Measurements from ENCODE around the gene AMDHD2.
"Not testable (repeated sequence)": the region's sequence is repeated elsewhere in the genome, so short reads cannot be mapped to it uniquely, and the experiment has no call there.

Gene AMDHD2

DNA sequence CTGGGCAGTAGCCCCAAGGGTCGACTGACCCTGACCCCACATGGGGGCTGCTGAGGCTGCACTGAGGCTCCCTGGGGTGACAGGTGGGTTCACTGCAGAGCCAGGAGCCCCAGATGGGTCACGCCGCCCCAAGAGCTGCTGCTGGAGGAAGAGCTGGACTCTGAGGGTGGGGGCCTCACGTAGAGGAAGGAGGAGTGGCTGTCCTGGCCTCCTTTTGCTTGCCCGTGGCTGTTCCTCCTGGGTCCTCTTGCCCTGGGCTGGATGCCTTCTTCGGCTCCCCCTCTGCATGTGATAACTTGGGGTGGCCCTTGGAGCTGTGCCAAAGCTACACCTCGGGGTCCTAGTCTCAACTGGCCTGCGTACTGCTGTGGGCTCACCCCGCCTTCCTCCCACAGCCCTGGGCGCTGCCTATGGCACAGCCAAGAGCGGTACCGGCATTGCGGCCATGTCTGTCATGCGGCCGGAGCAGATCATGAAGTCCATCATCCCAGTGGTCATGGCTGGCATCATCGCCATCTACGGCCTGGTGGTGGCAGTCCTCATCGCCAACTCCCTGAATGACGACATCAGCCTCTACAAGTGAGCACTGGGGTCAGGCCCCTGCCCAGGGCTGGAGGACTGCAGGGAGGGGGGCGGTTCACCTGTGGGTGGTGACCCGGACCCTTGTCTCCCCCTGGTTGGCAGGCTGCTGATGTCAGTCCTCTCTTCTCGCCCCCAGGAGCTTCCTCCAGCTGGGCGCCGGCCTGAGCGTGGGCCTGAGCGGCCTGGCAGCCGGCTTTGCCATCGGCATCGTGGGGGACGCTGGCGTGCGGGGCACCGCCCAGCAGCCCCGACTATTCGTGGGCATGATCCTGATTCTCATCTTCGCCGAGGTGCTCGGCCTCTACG, 1.1 kb upstream of the AMDHD2 start:
- no peak for DNase-seq

DNA sequence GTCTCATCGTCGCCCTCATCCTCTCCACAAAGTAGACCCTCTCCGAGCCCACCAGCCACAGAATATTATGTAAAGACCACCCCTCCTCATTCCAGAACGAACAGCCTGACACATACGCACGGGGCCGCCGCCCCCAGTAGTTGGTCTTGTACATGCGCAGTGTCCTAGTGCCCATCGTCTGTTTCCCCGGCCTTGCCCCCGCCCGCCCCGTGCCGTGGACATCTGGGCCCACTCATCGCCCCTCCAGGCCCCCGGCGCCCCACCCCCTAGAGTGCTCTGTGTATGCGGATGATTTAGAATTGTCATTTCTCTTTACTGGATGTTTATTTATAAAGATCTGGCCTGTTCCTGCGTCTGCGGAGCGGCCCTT, 475 bp upstream of the AMDHD2 start:
- DNase-seq = no peak

DNA sequence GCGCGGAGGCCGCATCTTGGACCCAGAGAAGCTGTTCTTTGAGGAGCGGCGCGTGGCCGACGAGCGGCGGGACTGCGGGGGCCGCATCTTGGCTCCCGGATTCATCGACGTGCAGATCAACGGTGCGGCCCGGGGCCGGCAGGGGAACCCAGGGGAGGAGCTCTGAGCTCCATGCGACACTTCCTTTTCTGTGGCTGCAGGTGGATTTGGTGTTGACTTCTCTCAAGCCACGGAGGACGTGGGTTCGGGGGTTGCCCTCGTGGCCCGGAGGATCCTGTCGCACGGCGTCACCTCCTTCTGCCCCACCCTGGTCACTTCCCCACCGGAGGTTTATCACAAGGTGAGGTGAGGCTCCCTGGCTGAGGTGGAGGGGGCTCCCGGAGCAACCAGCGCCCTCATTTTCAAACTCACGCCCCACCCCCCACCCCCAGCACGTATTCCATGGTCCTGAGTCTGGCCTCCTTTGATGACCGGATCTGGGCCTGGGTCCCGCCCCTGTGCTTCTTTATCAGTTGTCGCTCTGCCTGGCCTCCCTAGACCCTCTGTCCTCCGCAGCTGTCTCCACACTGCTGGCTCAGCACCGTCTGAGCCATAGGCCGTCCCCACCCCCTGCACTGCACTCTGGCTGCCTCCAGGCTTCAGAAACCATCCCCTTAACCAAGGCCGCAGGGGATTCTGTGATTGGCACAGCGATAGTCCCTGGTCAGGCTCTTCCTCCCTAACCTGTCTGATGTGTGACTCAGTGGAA, 787 bp downstream of the AMDHD2 start:
- DNase-seq = peak; percentile 88

DNA sequence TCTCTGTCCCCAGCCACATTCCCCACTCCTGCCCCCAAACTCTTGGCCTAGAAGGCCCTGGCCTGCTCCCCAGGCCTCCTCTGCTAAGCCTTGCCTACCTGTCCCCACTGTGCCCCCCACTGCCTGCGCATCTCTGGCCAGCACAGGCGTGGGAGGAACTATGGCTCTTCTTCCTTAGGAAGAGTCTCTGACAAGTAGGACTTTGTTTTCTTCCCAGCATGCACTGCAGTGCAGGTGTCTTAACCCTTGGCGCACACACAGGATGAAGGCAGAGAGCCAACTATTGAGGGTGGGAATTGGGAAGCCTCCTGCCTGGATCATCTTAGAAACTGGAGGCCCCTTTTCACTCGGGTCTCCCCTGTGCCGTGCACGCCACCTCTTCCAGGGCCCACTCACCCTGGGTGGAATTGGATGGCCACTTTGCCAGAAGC, 3.6 kb downstream of the AMDHD2 start:
- no peak for DNase-seq

DNA sequence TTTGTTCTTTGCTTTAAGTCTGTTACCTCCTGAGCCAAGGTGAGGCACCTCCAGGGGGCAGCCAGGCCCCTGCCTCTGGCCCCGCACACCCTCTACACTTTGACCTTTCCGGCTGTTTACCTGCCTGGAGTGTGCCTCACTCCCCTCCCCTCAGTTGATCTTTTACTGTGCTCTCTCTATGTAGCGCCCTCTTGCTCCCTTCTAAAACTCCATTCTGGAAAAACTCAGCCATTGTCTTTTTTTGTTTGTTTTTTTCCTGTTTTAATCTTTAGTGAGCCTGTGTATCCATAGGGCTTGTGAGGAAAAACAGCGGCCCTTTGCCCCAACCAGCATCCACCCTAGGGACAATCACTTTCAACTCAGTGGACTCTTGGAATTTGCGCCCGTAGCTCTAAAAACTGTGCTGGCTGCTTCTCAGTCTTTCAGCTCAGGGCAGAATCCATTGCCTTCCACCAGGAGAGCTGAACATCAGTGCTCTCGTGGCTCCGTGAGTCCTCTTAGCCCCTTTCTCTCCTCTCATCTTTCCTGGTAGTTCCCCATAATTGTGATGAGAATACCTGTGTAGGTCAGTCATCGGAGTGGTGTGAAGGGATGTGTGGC, 4.3 kb downstream of the AMDHD2 start:
- DNase-seq = no peak

DNA sequence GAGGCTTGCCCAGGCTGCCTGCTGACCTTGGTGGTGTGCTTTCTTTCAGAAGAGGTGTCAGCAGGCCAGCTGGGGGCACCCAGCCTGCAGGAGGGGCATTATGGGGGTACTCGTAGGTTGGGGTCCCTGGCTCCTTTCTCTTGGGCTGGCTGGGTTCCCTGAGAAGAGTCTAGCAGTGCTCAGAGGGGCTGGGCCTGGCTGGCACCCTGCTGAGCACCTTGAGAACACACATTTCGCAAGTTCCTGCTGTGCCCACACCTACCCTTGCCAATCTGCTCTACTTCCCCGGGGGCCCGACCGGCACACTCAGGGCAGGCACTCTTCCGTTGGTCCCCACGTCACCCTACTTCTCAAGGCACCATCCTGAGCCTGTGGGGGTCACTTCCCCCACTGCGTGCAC, 6.0 kb downstream of the AMDHD2 start:
- DNase-seq = no peak

DNA sequence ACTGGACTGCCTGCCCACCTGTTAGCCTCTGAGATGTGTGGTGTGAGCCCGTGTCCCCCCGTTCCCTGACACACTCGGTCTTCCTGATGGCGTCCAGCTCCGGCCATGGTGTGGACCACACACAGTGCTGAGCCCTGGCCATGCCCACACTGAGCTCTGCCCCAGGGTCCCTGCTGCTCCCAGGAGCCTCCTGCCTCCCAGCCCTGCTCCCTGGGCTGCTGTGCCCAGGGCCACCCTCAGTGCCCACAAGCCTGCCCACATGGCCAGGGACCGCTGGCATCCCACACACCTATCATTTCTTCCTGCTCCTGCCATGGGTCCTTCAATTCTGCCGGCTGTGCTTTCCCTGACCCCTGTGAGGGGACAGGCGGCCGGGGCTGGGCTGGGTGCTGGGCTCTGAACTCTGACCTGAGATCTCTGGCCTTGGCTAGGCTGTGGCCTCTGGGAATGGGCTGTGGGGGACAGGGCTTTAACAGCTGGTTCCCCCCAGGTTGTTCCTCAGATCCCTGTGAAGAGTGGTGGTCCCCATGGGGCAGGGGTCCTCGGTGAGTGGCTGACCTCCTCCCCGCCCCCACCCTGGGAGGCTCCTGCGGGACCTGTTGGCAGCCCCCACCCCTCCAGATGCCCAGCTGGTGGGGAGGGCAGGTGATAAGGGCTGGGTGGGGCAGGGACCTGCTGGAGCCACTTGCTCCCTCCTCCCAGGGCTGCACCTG, 7.1 kb downstream of the AMDHD2 start:
- no peak for DNase-seq

DNA sequence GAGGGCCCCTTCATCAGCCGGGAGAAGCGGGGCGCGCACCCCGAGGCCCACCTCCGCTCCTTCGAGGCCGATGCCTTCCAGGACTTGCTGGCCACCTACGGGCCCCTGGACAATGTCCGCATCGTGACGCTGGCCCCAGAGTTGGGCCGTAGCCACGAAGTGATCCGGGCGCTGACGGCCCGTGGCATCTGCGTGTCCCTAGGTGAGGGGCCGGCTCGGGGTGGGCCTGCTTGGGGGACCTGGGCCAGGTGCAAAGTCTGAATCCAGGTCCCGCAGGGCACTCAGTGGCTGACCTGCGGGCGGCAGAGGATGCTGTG, 7.6 kb downstream of the AMDHD2 start:
- no peak for DNase-seq

DNA sequence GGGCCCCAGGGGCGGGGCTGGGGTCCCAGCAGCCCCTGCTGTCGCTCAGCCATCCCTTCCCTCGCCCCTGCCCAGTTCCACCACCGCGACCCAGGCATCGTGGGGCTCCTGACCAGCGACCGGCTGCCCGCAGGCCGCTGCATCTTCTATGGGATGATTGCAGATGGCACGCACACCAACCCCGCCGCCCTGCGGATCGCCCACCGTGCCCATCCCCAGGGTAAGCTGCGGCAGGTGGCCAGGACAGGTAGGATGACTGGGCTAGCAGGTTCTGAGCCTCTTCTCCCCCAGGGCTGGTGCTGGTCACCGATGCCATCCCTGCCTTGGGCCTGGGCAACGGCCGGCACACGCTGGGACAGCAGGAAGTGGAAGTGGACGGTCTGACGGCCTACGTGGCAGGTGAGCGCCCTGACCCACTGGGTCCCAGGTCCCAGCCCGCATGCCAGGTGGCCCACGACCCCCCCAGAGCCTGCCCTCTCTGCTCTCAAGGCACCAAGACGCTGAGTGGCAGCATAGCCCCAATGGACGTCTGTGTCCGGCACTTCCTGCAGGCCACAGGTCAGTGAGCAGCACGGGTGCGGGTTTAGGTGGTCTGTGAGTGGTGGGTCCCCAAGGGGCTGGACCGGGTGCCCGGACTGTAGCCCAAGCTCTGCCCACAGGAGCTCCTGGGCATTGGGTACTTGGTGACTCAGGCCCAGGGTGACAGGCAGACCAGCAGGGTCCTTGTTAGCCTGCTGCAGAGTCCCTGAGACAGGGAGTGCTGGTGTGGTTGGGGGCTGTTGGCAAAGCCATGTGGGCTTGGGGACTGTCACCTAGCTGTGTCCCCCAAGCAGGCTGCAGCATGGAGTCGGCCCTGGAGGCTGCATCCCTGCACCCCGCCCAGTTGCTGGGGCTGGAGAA, 8.2 kb downstream of the AMDHD2 start:
- no peak for DNase-seq

DNA sequence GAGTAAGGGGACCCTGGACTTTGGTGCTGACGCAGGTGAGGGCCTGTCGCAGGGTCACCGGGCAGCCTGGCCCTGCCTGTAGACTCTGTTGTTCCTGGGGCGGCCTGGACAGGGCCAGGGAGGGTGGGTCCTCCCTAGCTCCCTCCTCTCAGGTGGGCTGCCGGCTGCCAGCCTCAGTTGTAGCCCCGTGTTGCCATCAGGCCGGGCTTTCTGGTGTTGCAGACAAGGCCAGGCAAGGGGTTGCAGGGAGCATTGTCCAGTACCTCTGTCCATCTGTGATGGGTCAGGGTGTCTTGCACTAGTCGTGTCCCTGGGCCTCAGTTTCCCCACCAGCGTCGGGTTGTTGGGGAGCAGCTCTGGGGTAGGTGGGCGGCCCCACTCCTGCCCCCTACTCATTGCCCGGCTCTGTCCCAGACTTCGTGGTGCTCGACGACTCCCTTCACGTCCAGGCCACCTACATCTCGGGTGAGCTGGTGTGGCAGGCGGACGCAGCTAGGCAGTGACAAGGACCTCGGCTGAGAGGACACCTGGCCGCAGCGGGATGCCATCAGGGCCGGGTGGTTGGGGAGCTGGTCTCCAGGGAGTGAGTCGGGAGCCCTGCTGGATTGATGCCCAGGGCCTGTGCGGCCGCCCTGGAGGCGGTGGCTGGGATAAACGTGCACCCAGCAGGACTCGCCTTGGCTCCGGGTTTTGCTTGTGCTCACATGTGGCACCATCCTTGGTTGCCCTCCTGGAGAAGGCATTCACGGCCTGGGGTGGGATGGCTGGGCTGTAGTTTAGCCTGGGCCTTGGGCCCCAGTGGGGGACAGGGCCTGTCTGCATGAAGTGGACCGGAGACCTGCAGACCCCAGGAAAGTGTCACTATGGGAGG, 9.1 kb downstream of the AMDHD2 start:
- no peak for DNase-seq

DNA sequence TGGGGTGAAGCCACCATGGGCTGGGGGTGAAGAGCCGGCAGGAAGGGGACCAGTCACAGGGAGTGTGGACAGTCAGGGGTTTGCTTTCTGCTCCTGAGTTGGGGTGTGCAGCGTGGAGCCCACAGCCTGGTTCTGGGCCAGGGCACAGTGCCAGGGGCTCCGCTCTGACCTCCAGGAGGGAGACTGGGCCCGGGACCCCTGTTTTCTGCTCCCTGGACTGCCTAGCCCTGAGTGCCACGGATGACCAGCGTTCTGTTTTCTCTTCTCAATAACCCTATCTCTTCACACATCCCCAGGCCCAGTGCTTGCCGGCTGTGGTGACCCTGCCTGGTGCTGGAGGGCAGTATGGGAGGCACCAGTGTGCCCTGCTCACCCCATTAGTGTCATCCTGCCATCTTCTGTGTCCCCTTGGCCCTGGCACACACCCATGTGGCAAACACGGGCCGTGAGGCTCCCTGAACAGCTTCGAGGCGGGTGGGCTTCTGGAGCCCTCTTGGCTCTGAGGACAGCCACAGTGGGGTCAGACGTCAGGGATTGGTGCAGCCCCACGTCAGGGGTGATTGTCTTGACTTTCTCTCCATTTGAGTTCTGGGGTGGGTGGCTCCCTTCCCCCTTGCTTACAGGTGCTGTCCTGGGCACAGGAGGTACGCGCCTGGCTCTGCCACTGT, 9.9 kb downstream of the AMDHD2 start:
- DNase-seq = no peak

DNA sequence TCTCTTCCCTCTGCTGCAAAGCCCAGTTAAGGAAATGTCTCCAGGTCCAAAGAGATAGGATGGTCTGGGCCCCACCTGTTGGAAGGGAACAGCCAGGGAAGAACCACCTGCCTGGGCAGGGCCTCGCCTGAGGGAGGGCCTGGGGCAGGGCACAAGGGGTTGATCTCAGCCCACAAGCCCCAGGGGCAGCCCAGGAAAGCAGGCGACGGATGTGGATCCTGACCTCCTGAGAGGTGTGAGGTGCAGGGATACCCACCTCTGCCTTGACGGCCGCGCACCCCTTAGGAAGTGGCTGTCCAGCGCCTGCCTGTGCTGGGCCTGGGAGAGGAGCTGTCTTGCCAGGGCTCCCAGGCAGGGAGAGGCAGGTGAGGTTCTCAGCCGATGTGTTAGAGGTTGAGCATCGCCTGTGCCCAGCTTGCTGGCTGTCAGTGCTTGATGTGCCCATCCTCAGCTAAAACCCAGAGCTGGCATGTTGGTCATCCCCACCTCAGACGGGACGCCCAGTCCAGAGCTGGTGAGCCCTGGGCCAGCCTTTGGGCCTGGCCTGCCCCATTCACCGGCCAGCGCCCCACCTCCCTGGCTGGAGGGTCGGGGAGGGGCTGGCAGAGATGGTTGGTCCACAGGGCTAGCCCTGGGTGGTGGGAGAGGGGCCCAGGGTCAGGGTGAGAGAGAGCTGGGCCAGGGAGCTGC, 10.6 kb downstream of the AMDHD2 start:
- DNase-seq = no peak

DNA sequence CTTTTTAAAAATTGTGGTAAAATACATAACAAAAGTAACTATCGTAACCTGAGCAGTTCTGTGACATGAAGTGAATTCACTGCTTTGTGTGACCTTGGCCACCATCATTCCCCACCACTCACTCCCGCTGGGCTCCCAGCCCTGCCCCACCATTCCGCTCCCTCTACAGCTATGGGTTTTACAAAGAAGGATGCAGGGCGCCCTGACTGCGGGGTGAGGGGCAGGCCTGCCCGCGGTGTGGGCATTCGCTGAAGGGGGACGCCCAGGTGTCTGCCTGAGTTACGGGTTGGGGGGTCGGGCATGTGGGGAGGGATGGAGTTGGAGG, 11.2 kb downstream of the AMDHD2 start, which contains the start of gene CEMP1:
Gene CEMP1 (minus strand): TSS at position 38 of the 325 bp plus-strand sequence. CDS start 335 bp downstream, outside the sequence.
- DNase-seq = no peak

DNA sequence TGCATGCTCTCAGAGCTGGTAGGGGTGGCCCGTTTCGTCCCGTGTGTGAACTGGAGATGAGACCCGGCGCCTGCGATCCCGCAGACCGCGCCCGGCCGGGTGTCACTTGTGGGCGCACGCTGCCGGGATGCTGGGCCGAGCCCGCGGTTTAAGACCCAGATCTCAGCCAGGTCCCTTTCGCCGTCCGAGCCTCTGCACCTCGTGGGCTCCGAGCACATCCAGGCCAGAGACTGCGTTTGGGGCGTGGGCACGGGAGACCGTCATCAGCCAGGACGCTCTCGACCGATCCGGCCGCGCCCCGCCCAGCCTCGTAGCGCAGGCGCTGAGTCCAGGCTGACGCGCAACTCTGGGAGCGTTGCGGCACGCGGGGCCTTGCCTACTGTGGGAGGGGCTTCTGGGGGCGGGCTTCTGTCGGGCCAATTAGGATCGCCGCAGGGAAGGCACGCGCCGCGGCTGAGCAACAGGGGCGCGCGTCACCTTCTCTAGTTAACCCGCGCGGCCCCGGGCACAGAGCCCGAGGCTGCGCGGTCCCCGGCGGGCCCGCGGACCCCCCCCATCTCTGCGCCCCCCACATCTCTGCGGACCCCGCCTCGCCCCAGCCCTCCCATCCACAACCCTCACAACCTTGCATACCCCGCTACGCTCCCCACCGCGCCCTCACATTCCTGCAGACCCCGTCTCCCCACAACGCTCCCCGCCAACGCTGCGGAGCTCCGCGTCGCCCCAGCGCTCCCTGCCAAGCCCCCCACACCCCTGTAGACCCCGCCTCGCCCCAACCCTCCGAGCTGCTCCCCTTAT, 11.7 kb downstream of the AMDHD2 start:
- peak; percentile 96 for DNase-seq

DNA sequence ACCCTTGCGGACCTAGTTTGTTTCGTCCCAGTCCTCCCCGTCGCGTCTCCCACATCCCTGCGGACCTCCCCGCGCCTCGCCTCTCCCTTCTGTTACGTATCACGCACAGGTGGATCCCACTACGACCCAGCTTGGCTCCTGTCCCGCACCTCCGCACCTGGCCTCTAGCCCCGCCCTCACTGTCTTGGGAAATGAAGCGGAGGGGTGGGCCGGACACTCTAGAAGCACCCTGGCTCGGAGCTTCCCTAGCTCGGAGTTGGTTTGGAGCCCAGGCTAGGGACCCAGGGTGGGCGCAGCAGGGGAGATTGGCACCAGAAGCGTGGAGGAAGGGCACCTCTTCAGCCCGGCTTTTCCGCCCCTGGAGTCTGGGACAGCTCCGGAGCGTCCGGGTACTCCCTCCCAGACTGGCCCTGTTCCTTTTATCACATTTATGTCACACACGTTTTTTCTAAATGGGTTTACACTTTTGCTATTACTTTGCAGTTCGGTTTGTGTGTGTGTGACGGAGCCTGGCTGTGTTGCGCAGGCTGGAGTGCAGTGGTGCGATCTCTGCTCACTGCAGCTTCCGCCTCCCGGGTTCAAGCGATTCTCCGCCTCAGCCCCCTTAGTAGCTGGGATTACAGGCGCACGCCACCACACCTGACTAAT, 12.4 kb downstream of the AMDHD2 start:
- DNase-seq = peak; percentile 74

DNA sequence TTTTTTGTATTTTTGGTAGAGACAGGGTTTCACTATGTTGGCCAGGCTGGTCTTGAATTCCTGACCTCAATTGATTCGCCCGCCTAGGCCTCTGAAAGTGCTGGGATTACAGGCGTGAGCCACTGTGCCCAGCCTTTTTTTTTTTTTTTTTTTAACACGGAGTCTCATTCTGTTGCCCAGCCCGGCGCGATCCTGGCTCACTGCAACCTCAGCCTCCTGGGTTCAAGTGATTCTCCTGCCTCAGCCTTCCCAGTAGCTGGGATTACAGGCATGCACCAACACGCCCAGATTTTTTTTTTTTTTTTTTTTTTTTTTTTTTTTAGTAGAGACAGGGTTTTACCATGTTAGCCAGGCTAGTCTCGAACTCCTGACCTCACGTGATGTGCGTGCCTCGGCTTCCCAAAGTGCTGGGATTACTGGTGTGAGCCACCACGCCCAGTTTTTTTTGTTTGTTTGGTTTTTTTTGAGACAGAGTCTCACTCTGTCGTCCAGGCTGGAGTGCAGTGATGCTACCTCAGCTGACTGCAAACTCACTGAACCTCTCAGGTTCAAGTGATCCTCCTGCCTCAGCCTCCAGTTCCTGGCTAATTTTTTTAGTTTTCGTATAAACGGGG, 13.1 kb downstream of the AMDHD2 start:
- not testable (repeated sequence) for DNase-seq

DNA sequence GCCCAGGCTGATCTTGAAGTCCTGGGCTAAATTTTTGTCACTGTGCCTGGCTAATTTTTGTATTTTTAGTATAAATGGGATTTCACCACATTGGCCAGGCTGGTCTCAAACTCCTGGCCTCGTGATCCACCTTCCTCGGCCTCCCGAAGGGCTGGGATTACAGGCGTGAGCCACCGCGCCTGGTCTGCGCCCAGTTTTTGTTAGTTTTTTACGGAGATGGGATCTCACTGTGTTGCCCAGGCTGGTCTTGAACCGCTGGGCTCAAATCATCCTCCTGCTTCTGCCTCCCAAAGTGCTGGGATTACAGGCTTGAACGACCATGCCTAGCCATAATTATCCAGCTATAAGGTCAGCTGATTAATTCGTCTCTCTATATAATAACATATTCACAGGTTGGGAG, 13.7 kb downstream of the AMDHD2 start:
- no peak for DNase-seq

DNA sequence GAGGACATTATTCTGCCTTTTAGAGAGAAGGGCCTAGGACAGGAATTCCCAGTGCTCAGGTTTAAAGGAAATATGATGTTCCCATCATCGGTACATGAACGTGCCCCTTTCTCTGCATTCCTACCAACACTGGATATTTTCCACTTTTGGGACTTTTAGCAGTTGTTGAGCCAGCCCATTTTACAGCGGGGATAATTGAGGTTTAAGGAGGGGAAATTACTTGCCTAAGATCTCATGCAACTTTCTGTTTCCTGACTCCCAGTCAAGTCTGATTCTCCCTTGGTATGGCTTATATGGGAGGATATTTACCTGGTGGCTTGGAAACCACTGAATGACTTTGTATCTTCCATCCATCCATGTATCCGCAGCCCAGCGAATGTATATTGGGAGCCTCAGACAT, 14.2 kb downstream of the AMDHD2 start:
- not testable (repeated sequence) for DNase-seq

All from central memory CD4-positive, alpha-beta T cell (primary cell).